Activated CD4-positive, alpha-beta T cell treated with anti-CD3 and anti-CD28 coated beads for 48 hours (primary cell): ENCODE data around the gene PEF1.

Experiments
- DNase-seq: peaks from one replicate; pipeline ENCODE4 v3.0.0-alpha.2; 2020

The PEF1 gene

GRCh38 chr1:31581821-31582810 lies 62.6 kb downstream of the PEF1 start:
- DNase-seq: no peak

- DNase-seq: no peak
Observed at GRCh38 chr1:31580891-31581603, 63.6 kb downstream of the PEF1 start.

GRCh38 chr1:31580513-31580870 lies 64.2 kb downstream of the PEF1 start:
- DNase-seq: no peak
